WTC11 (cell line): ENCODE data around the gene CLSTN2. TPM values are rescaled to one million over a fixed set of nuclear protein-coding genes. Genes with fewer than 3 reads are reported as not detected.

Experiments used
- ATAC-seq: fragments of 200-7000 bp; cut with Tn5 transposase; 2 replicates; pipeline ENCODE4 v1.10.0; 2021; ENCODE audit warnings: mild to moderate bottlenecking, moderate library complexity
- CTCF ChIA-PET: fragments of 300-600 bp; sonication (Branson Sonifier 250); formaldehyde crosslinking; loops from one replicate; lab custom pipeline; 2021; ENCODE audit warnings: antibody characterized with exemption; lab: Charles Lee
- POLR2A ChIA-PET: fragments of 350-600 bp; sonication (Branson Sonifier 250); formaldehyde crosslinking; loops from one replicate; lab custom pipeline; 2021; ENCODE audit warnings: antibody characterized with exemption; lab: Charles Lee
- DNase-seq: peaks from one replicate; pipeline ENCODE4 v3.0.0; 2021; ENCODE audit warnings: low spot score
- H3K27ac Mint-ChIP-seq: 2 replicates; pipeline ENCODE4 v1.8.0; 2021; ENCODE audit warnings: mixed read lengths
- H3K27me3 Mint-ChIP-seq: 2 replicates; pipeline ENCODE4 v1.8.0; 2021; ENCODE audit warnings: low read depth, mild to moderate bottlenecking, moderate library complexity, mixed read lengths
- H3K36me3 Mint-ChIP-seq: 2 replicates; pipeline ENCODE4 v1.8.0; 2021; ENCODE audit warnings: mixed read lengths
- H3K4me1 Mint-ChIP-seq: 2 replicates; pipeline ENCODE4 v1.8.0; 2022; ENCODE audit warnings: mixed read lengths
- H3K4me3 Mint-ChIP-seq: 2 replicates; pipeline ENCODE4 v1.8.0; 2021; ENCODE audit warnings: mild to moderate bottlenecking, moderate library complexity, mixed read lengths
- H3K9me3 Mint-ChIP-seq: 2 replicates; pipeline ENCODE4 v1.8.0; 2021; ENCODE audit warnings: mixed read lengths
- ELF4 ChIP-seq: sonication (generic); formaldehyde crosslinking; IDR thresholded peaks from 2 replicates; pipeline ENCODE4 v1.8.1; 2022; ENCODE audit warnings: low read depth, mild to moderate bottlenecking, moderate library complexity, missing genetic modification reagents
- ETV6 ChIP-seq: sonication (generic); formaldehyde crosslinking; IDR thresholded peaks from 2 replicates; pipeline ENCODE4 v1.8.1; 2022; ENCODE audit warnings: mild to moderate bottlenecking, missing genetic modification reagents
- GRHL2 ChIP-seq: fragments of 250-450 bp; sonication (Bioruptor Pico); IDR thresholded peaks from 2 replicates; pipeline ENCODE4 v1.8.0; 2022; ENCODE audit warnings: mild to moderate bottlenecking, moderate library complexity; ENCODE audit not compliant: insufficient replicate concordance, severe bottlenecking
- GTF2I ChIP-seq: fragments of 250-450 bp; sonication (Bioruptor Pico); conservative IDR thresholded peaks from 2 replicates; pipeline ENCODE4 v1.4.0; 2021; ENCODE audit warnings: mild to moderate bottlenecking
- KAT7 ChIP-seq: sonication (generic); formaldehyde crosslinking; IDR thresholded peaks from 2 replicates; pipeline ENCODE4 v1.8.1; 2023; ENCODE audit warnings: missing genetic modification reagents, mild to moderate bottlenecking, borderline replicate concordance
- MXD4 ChIP-seq: fragments of 250-450 bp; sonication (Bioruptor Pico); IDR thresholded peaks from 2 replicates; pipeline ENCODE4 v1.8.0; 2021; ENCODE audit warnings: mild to moderate bottlenecking, moderate library complexity, borderline replicate concordance
- PREB ChIP-seq: sonication (generic); formaldehyde crosslinking; IDR thresholded peaks from 2 replicates; pipeline ENCODE4 v1.8.1; 2022; ENCODE audit warnings: mild to moderate bottlenecking, missing genetic modification reagents, moderate library complexity, borderline replicate concordance
- SMAD3 ChIP-seq: sonication (generic); formaldehyde crosslinking; IDR thresholded peaks from 2 replicates; pipeline ENCODE4 v1.8.0; 2022; ENCODE audit warnings: missing genetic modification reagents, mild to moderate bottlenecking, borderline replicate concordance
- SMAD4 ChIP-seq: sonication (generic); formaldehyde crosslinking; IDR thresholded peaks from 2 replicates; pipeline ENCODE4 v1.8.0; 2022; ENCODE audit warnings: mild to moderate bottlenecking, missing genetic modification reagents
- TP53 ChIP-seq: sonication (generic); formaldehyde crosslinking; IDR thresholded peaks from 2 replicates; pipeline ENCODE4 v1.8.1; 2023; ENCODE audit warnings: mild to moderate bottlenecking, missing genetic modification reagents
- ZNF219 ChIP-seq: sonication (generic); formaldehyde crosslinking; IDR thresholded peaks from 2 replicates; pipeline ENCODE4 v1.8.0; 2023; ENCODE audit warnings: missing genetic modification reagents, mild to moderate bottlenecking, borderline replicate concordance
- ZSCAN18 ChIP-seq: fragments of 250-450 bp; sonication (Bioruptor Pico); IDR thresholded peaks from 2 replicates; pipeline ENCODE4 v2.1.2; 2022; ENCODE audit warnings: mild to moderate bottlenecking, moderate library complexity
- total RNA-seq: library from RNA; stranded (reverse); gene quantifications from 3 replicates; pipeline ENCODE4 v1.2.3, GENCODE V29; 2021
- TF ChIP-seq, protein P1 (sequence below): sonication (generic); formaldehyde crosslinking; conservative IDR thresholded peaks from 2 replicates; pipeline ENCODE4 v1.8.1; 2022; ENCODE audit warnings: mild to moderate bottlenecking, missing genetic modification reagents
- TF ChIP-seq, protein P2 (sequence below): sonication (generic); formaldehyde crosslinking; IDR thresholded peaks from 2 replicates; pipeline ENCODE4 v1.8.0; 2022; ENCODE audit warnings: missing genetic modification reagents
- TF ChIP-seq, protein P3 (sequence below): sonication (generic); formaldehyde crosslinking; IDR thresholded peaks from 2 replicates; pipeline ENCODE4 v1.8.1; 2023; ENCODE audit warnings: mild to moderate bottlenecking, missing genetic modification reagents, moderate library complexity
- TF ChIP-seq, protein P4 (sequence below): fragments of 250-450 bp; sonication (Bioruptor Pico); IDR thresholded peaks from 2 replicates; pipeline ENCODE4 v1.9.0; 2021; ENCODE audit warnings: mild to moderate bottlenecking, borderline replicate concordance
- TF ChIP-seq, protein P5 (sequence below): fragments of 200-600 bp; IDR thresholded peaks from 2 replicates; pipeline ENCODE4 v1.8.0; 2022; ENCODE audit warnings: antibody characterized with exemption
- TF ChIP-seq, protein P6 (sequence below): fragments of 250-450 bp; sonication (Bioruptor Pico); IDR thresholded peaks from 2 replicates; pipeline ENCODE4 v1.8.0; 2021; ENCODE audit warnings: mild to moderate bottlenecking

Gene CLSTN2
- total RNA-seq, 1 experiment from 2014 or later, result 0.35 TPM

- TF ChIP-seq KAT7 (CRISPR knock-in tag), result no peak
- TF ChIP-seq ZSCAN18 (CRISPR knock-in tag), result no peak
- TF ChIP-seq, protein P1, sequence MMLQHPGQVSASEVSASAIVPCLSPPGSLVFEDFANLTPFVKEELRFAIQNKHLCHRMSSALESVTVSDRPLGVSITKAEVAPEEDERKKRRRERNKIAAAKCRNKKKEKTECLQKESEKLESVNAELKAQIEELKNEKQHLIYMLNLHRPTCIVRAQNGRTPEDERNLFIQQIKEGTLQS (CRISPR knock-in tag), result no peak
- TF ChIP-seq, protein P2, sequence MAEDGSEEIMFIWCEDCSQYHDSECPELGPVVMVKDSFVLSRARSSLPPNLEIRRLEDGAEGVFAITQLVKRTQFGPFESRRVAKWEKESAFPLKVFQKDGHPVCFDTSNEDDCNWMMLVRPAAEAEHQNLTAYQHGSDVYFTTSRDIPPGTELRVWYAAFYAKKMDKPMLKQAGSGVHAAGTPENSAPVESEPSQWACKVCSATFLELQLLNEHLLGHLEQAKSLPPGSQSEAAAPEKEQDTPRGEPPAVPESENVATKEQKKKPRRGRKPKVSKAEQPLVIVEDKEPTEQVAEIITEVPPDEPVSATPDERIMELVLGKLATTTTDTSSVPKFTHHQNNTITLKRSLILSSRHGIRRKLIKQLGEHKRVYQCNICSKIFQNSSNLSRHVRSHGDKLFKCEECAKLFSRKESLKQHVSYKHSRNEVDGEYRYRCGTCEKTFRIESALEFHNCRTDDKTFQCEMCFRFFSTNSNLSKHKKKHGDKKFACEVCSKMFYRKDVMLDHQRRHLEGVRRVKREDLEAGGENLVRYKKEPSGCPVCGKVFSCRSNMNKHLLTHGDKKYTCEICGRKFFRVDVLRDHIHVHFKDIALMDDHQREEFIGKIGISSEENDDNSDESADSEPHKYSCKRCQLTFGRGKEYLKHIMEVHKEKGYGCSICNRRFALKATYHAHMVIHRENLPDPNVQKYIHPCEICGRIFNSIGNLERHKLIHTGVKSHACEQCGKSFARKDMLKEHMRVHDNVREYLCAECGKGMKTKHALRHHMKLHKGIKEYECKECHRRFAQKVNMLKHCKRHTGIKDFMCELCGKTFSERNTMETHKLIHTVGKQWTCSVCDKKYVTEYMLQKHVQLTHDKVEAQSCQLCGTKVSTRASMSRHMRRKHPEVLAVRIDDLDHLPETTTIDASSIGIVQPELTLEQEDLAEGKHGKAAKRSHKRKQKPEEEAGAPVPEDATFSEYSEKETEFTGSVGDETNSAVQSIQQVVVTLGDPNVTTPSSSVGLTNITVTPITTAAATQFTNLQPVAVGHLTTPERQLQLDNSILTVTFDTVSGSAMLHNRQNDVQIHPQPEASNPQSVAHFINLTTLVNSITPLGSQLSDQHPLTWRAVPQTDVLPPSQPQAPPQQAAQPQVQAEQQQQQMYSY (CRISPR knock-in tag), result no peak
- TF ChIP-seq GTF2I (CRISPR knock-in tag), result no peak
- TF ChIP-seq TP53 (CRISPR knock-in tag), result no peak
- Mint-ChIP-seq H3K4me1 (peaks cover 32% of the 10 kb centered on the region), H3K4me3 (no peak overlapping the region), H3K36me3 (no peaks in the 10 kb centered on the region), H3K27me3 (peaks cover 6% of the 10 kb centered on the region), H3K9me3 (no peaks in the 10 kb centered on the region), H3K27ac (no peak overlapping the region)
- DNase-seq, result no peak
- CTCF ChIA-PET, result no interaction called here
- POLR2A ChIA-PET, result no interaction called here
- no peak for ATAC-seq
Measured at GRCh38 chr3:140355481-140355880, 420.5 kb downstream of the CLSTN2 start.

GRCh38 chr3:140358686-140359085 is 423.7 kb downstream of the CLSTN2 start:
- TF ChIP-seq PREB (CRISPR knock-in tag) (no peak), GRHL2 (CRISPR knock-in tag) (no peak), SMAD4 (CRISPR knock-in tag) (no peak), SMAD3 (CRISPR knock-in tag) (no peak), MXD4 (CRISPR knock-in tag) (no peak), KAT7 (CRISPR knock-in tag) (no peak), ZNF219 (CRISPR knock-in tag) (no peak), ETV6 (CRISPR knock-in tag) (no peak), ELF4 (CRISPR knock-in tag) (no peak)
- TF ChIP-seq, protein P3, sequence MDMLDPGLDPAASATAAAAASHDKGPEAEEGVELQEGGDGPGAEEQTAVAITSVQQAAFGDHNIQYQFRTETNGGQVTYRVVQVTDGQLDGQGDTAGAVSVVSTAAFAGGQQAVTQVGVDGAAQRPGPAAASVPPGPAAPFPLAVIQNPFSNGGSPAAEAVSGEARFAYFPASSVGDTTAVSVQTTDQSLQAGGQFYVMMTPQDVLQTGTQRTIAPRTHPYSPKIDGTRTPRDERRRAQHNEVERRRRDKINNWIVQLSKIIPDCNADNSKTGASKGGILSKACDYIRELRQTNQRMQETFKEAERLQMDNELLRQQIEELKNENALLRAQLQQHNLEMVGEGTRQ, result no peak
- TF ChIP-seq, protein P4, sequence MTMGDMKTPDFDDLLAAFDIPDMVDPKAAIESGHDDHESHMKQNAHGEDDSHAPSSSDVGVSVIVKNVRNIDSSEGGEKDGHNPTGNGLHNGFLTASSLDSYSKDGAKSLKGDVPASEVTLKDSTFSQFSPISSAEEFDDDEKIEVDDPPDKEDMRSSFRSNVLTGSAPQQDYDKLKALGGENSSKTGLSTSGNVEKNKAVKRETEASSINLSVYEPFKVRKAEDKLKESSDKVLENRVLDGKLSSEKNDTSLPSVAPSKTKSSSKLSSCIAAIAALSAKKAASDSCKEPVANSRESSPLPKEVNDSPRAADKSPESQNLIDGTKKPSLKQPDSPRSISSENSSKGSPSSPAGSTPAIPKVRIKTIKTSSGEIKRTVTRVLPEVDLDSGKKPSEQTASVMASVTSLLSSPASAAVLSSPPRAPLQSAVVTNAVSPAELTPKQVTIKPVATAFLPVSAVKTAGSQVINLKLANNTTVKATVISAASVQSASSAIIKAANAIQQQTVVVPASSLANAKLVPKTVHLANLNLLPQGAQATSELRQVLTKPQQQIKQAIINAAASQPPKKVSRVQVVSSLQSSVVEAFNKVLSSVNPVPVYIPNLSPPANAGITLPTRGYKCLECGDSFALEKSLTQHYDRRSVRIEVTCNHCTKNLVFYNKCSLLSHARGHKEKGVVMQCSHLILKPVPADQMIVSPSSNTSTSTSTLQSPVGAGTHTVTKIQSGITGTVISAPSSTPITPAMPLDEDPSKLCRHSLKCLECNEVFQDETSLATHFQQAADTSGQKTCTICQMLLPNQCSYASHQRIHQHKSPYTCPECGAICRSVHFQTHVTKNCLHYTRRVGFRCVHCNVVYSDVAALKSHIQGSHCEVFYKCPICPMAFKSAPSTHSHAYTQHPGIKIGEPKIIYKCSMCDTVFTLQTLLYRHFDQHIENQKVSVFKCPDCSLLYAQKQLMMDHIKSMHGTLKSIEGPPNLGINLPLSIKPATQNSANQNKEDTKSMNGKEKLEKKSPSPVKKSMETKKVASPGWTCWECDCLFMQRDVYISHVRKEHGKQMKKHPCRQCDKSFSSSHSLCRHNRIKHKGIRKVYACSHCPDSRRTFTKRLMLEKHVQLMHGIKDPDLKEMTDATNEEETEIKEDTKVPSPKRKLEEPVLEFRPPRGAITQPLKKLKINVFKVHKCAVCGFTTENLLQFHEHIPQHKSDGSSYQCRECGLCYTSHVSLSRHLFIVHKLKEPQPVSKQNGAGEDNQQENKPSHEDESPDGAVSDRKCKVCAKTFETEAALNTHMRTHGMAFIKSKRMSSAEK, result no peak
- TF ChIP-seq, protein P5, sequence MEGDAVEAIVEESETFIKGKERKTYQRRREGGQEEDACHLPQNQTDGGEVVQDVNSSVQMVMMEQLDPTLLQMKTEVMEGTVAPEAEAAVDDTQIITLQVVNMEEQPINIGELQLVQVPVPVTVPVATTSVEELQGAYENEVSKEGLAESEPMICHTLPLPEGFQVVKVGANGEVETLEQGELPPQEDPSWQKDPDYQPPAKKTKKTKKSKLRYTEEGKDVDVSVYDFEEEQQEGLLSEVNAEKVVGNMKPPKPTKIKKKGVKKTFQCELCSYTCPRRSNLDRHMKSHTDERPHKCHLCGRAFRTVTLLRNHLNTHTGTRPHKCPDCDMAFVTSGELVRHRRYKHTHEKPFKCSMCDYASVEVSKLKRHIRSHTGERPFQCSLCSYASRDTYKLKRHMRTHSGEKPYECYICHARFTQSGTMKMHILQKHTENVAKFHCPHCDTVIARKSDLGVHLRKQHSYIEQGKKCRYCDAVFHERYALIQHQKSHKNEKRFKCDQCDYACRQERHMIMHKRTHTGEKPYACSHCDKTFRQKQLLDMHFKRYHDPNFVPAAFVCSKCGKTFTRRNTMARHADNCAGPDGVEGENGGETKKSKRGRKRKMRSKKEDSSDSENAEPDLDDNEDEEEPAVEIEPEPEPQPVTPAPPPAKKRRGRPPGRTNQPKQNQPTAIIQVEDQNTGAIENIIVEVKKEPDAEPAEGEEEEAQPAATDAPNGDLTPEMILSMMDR, result no peak
- TF ChIP-seq, protein P6, sequence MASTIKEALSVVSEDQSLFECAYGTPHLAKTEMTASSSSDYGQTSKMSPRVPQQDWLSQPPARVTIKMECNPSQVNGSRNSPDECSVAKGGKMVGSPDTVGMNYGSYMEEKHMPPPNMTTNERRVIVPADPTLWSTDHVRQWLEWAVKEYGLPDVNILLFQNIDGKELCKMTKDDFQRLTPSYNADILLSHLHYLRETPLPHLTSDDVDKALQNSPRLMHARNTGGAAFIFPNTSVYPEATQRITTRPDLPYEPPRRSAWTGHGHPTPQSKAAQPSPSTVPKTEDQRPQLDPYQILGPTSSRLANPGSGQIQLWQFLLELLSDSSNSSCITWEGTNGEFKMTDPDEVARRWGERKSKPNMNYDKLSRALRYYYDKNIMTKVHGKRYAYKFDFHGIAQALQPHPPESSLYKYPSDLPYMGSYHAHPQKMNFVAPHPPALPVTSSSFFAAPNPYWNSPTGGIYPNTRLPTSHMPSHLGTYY (CRISPR knock-in tag), result no peak
- no peak for ATAC-seq
- no peak for DNase-seq
- H3K9me3 Mint-ChIP-seq, result peaks cover 5% of the 10 kb centered on the region; the same call in 1 of the 2 replicates
- H3K36me3 Mint-ChIP-seq, result no peaks in the 10 kb centered on the region
- ChIA-PET CTCF (no interaction called here), POLR2A (no interaction called here)
- no peaks in the 10 kb centered on the region; the same call in 1 of the 2 replicates for H3K27me3 Mint-ChIP-seq
- H3K4me1 Mint-ChIP-seq, result peaks cover 11% of the 10 kb centered on the region
- H3K4me3 Mint-ChIP-seq, result no peak overlapping the region
- no peak overlapping the region for H3K27ac Mint-ChIP-seq
